ENCODE measurements around the gene FHOD3. TPM values are rescaled to one million over a fixed set of nuclear protein-coding genes. Genes with fewer than 3 reads are reported as not detected.

FHOD3 gene
- total and polyA plus RNA-seq, 2 of the 8 experiments (the other 6 are each of a cell fraction or from before 2014, with no cell fraction given), result 9.7 to 10.5 TPM

- 0 out of 4 replicates have a peak, but pooled peaks cover 0 to 3% of the 10 kb centered on the region in 2 experiments for H3K9me3 ChIP-seq (ENCODE audit: insufficient read depth in 2 of 2, low read depth in 1 of 2, low read length in 1 of 2)
- no peaks in the 10 kb centered on the region for H3K4me1 ChIP-seq (replicated peaks in 1 of 4; ENCODE audit: control insufficient read depth in 3 of 4, insufficient read depth in 4 of 4, low read length in 3 of 4)
- H3K4me2 ChIP-seq (ENCODE audit: insufficient read depth in 1 of 2, low read depth in 2 of 2, low read length in 2 of 2), result no peak overlapping the region
- no peaks in the 10 kb centered on the region for H3K79me1 ChIP-seq (ENCODE audit: low read depth, low read length)
- ChIA-PET CTCF (ENCODE audit: partially characterized antibody) (interaction anchor here (0.8 to 1.3 kb wide), 3 partner anchors 9 to 288 kb away, joined by 3 read pairs; no protein-coding TSS in a partner anchor), POLR2A (ENCODE audit: partially characterized antibody) (interaction anchor here (1.1 kb wide), 1 partner anchor 104 kb away, joined by 3 read pairs; no protein-coding TSS in a partner anchor)
- H2BK5ac ChIP-seq (ENCODE audit: low read depth, low read length), result no peak overlapping the region
- no peak overlapping the region for H3K9ac ChIP-seq (replicated peaks in 1 of 4; ENCODE audit: extremely low read depth in 1 of 4, low read depth in 3 of 4, low read length in 3 of 4)
- no peak overlapping the region for H2AFZ ChIP-seq (ENCODE audit: low read length)
- no peak overlapping the region for H3K4ac ChIP-seq (replicated peaks; ENCODE audit: insufficient read length, low read depth, low read length)
- no peak overlapping the region for H2BK120ac ChIP-seq (replicated peaks; ENCODE audit: low read depth, low read length)
- H3K27ac ChIP-seq (ENCODE audit: low read depth, low read length), result no peak overlapping the region
- no peaks in the 10 kb centered on the region for H4K20me1 ChIP-seq (replicated peaks in 1 of 2; ENCODE audit: control insufficient read depth in 1 of 2, insufficient read depth in 2 of 2, low read length in 2 of 2)
- peaks cover 0 to 2% (median 0%) of the 10 kb centered on the region in 4 experiments; a peak in 1 of 7 replicates for H3K27me3 ChIP-seq (replicated peaks in 1 of 4; ENCODE audit: control insufficient read depth in 3 of 4, extremely low read depth in 1 of 4, insufficient read depth in 3 of 4, low read length in 3 of 4)
- no peaks in the 10 kb centered on the region for H3K36me3 ChIP-seq (ENCODE audit: control insufficient read depth in 2 of 4, insufficient read depth in 4 of 4, low read length in 3 of 4)
- no peak overlapping the region for H3K23ac ChIP-seq (ENCODE audit: insufficient read length)
- 94% methylated on average over 2 of the region's 2 CpGs; no CpG with 5 or more reads in 1 of the 2 experiments for WGBS, 2 experiments (ENCODE audit: extremely low coverage in 1 of 2, insufficient coverage in 1 of 2, insufficient read length in 1 of 2, insufficient replicate concordance in 2 of 2, low coverage in 1 of 2, low lambda C conversion rate in 2 of 2, missing lambda C conversion rate in 1 of 2)
- FAIRE-seq (no peak), DNase-seq (ENCODE audit: low read depth in 1 of 2, low spot score in 2 of 2) (no peak)
- no peak overlapping the region for H3K14ac ChIP-seq (ENCODE audit: insufficient read length)
- H3K4me3 ChIP-seq (ENCODE audit: extremely low read depth in 1 of 4, insufficient read depth in 2 of 4, low read depth in 3 of 4, low read length in 4 of 4), result no peak overlapping the region
- H4K91ac ChIP-seq (replicated peaks; ENCODE audit: insufficient read length, low read length), result no peak overlapping the region
- no peak overlapping the region for H2BK20ac ChIP-seq (ENCODE audit: low read length)
- TF ChIP-seq RXRA (IDR thresholded peaks at IDR 0.05; ENCODE audit: insufficient read depth, low read depth, low read length), result no peak
- no peak for TF ChIP-seq TEAD4 (IDR thresholded peaks at IDR 0.05; ENCODE audit: low read depth, low read length)
- TF ChIP-seq SUZ12 (IDR thresholded peaks at IDR 0.05; ENCODE audit: low read length), result no peak
- TF ChIP-seq SAP30 (IDR thresholded peaks at IDR 0.05; ENCODE audit: insufficient read depth, insufficient replicate concordance, low read length), result no peak
- TF ChIP-seq KDM4A (IDR thresholded peaks at IDR 0.05; ENCODE audit: low read depth, low read length, severe bottlenecking), result no peak
- TF ChIP-seq POLR2AphosphoS5 (IDR thresholded peaks at IDR 0.05; ENCODE audit: low read depth, low read length), result no peak
- no peak for TF ChIP-seq USF2 (IDR thresholded peaks at IDR 0.05; ENCODE audit: low read length)
- TF ChIP-seq SIN3A (conservative IDR thresholded peaks at IDR 0.05 in 1 of 2, IDR thresholded peaks at IDR 0.05 in 1 of 2; ENCODE audit: low read depth in 1 of 2, low read length in 2 of 2), result no peak
- TF ChIP-seq CHD1 (IDR thresholded peaks at IDR 0.05; ENCODE audit: low read depth, low read length), result no peak
- H2BK15ac ChIP-seq (ENCODE audit: low read length), result no peak overlapping the region
- H3K79me2 ChIP-seq (ENCODE audit: control insufficient read depth in 1 of 2, insufficient read depth in 2 of 2, low read length in 2 of 2), result no peaks in the 10 kb centered on the region
- H4K8ac ChIP-seq (ENCODE audit: extremely low read depth, insufficient read depth, low read length), result no peak overlapping the region
- H2BK12ac ChIP-seq (ENCODE audit: low read depth, low read length), result no peak overlapping the region
- no peak overlapping the region for H4K5ac ChIP-seq (ENCODE audit: insufficient read length, low read depth, low read length)
- H3K56ac ChIP-seq (replicated peaks; ENCODE audit: insufficient read length, low read depth, low read length), result no peak overlapping the region
- no peak overlapping the region for H2AK5ac ChIP-seq (ENCODE audit: low read depth, low read length)
- no peaks in the 10 kb centered on the region for H3K23me2 ChIP-seq (ENCODE audit: low read depth, low read length)
- H3K18ac ChIP-seq (ENCODE audit: extremely low read depth, low read length), result no peak overlapping the region
Observed at GRCh38 chr18:36287653-36288052, 9.9 kb upstream of the FHOD3 start.
